DND-41 (cell line): ENCODE data around the gene PAPSS2.

ENCODE experiments used
- ATAC-seq: fragments of 200-7000 bp; cut with Tn5 transposase; 3 replicates; pipeline ENCODE4 v1.9.1; 2021; ENCODE audit warnings: low read depth; ENCODE audit not compliant: insufficient read depth
- DNase-seq: peaks from one replicate; pipeline ENCODE4 v3.0.0-alpha.2; 2020
- H2AFZ ChIP-seq: 2 replicates; pipeline ENCODE4 v1.6.0; 2012; ENCODE audit warnings: low read depth, low read length
- H3K27ac ChIP-seq: 2 replicates; pipeline ENCODE4 v1.5.1; 2012; ENCODE audit warnings: low read length, inconsistent platforms
- H3K27me3 ChIP-seq: fragments of 200-600 bp; sonication (generic); 2 replicates; pipeline ENCODE4 v1.6.0; 2012; ENCODE audit warnings: low read length, mild to moderate bottlenecking, inconsistent platforms; ENCODE audit not compliant: insufficient read depth, poor library complexity
- H3K36me3 ChIP-seq: 2 replicates; pipeline ENCODE4 v1.5.1; 2012; ENCODE audit warnings: low read length, inconsistent platforms; ENCODE audit not compliant: insufficient read depth
- H3K4me1 ChIP-seq: 2 replicates; pipeline ENCODE4 v1.5.1; 2012; ENCODE audit warnings: mild to moderate bottlenecking, low read length; ENCODE audit not compliant: insufficient read depth
- H3K4me2 ChIP-seq: 2 replicates; pipeline ENCODE4 v1.6.0; 2012; ENCODE audit warnings: mild to moderate bottlenecking, moderate library complexity, low read length, inconsistent platforms; ENCODE audit not compliant: insufficient read depth
- H3K4me3 ChIP-seq, 2 experiments: fragments of 200-600 bp in 1 of 2; shearing (Covaris generic) in 1 of 2; 2 replicates each; pipeline ENCODE4 v1.5.1; 2012 to 2016; ENCODE audit warnings: inconsistent platforms in 2 of 2, low read length in 2 of 2, mild to moderate bottlenecking in 2 of 2, low read depth in 1 of 2, moderate library complexity in 1 of 2
- H3K79me2 ChIP-seq: 2 replicates; pipeline ENCODE4 v1.6.0; 2012; ENCODE audit warnings: low read length, inconsistent platforms; ENCODE audit not compliant: insufficient read depth
- H3K9ac ChIP-seq: 2 replicates; pipeline ENCODE4 v1.6.0; 2012; ENCODE audit warnings: low read depth, mild to moderate bottlenecking, inconsistent platforms, low read length, moderate library complexity
- H3K9me3 ChIP-seq: 2 replicates; pipeline ENCODE4 v1.5.1; 2012; ENCODE audit warnings: low read length, moderate library complexity, mild to moderate bottlenecking, inconsistent platforms; ENCODE audit not compliant: insufficient read depth, severe bottlenecking
- H4K20me1 ChIP-seq: 2 replicates; pipeline ENCODE4 v1.6.0; 2012; ENCODE audit warnings: low read length; ENCODE audit not compliant: insufficient read depth
- EZH2 ChIP-seq: IDR thresholded peaks from 3 replicates; pipeline ENCODE4 v1.6.1; 2012; ENCODE audit warnings: borderline replicate concordance, low read depth, mild to moderate bottlenecking, moderate library complexity, low read length, inconsistent platforms; ENCODE audit not compliant: severe bottlenecking
- TF ChIP-seq, protein P1 (sequence below): IDR thresholded peaks from 2 replicates; pipeline ENCODE4 v1.5.1; 2012; ENCODE audit warnings: borderline replicate concordance, low read length, moderate library complexity, mild to moderate bottlenecking; ENCODE audit not compliant: poor library complexity, severe bottlenecking; ENCODE audit errors: extremely low read depth

PAPSS2 gene

DNA sequence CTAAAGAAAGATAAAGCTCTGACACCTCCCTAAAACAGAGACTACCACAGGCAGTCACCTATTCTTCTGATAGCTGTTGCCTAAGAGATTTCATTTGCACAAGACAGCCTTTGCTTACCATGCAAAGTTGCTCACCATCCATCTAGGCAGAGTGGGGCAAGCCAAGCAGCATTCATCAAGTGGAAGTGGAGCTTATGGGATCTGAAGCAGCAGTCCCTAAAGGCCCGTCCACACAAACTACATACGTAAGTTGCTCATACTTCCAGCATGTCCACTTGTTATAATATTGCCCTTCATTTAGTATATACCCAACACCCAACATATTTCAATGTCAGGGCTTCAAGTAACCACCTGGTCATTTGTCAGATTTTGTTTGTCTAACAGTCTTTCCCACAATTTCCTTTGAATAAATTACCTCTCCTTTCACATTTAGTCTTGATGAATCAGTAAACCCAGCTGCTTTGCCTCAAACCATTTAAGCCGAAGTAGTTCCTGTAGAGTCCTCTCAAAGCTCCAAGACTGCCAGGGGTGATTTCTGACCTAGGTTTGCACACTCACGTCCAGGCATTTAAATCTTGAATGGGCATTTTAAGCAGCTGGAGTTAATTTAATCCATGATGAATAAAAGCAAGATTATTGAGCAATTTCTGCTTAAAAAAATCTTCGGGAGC, 90.5 kb downstream of the PAPSS2 start:
- no peaks in the 10 kb centered on the region for H3K27me3 ChIP-seq
- peak; percentile 23; the same call in 1 of the 3 replicates for ATAC-seq
- H3K36me3 ChIP-seq = peaks cover 26% of the 10 kb centered on the region
- no peak overlapping the region for H3K4me3 ChIP-seq
- no peak overlapping the region for H3K4me2 ChIP-seq
- DNase-seq = no peak
- TF ChIP-seq, protein P1, sequence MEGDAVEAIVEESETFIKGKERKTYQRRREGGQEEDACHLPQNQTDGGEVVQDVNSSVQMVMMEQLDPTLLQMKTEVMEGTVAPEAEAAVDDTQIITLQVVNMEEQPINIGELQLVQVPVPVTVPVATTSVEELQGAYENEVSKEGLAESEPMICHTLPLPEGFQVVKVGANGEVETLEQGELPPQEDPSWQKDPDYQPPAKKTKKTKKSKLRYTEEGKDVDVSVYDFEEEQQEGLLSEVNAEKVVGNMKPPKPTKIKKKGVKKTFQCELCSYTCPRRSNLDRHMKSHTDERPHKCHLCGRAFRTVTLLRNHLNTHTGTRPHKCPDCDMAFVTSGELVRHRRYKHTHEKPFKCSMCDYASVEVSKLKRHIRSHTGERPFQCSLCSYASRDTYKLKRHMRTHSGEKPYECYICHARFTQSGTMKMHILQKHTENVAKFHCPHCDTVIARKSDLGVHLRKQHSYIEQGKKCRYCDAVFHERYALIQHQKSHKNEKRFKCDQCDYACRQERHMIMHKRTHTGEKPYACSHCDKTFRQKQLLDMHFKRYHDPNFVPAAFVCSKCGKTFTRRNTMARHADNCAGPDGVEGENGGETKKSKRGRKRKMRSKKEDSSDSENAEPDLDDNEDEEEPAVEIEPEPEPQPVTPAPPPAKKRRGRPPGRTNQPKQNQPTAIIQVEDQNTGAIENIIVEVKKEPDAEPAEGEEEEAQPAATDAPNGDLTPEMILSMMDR = no peak
- no peak for TF ChIP-seq EZH2
- no peak overlapping the region for H3K9ac ChIP-seq
- H2AFZ ChIP-seq = no peak overlapping the region
- H4K20me1 ChIP-seq = no peaks in the 10 kb centered on the region
- H3K27ac ChIP-seq = no peak overlapping the region
- H3K4me1 ChIP-seq = no peaks in the 10 kb centered on the region
- no peaks in the 10 kb centered on the region for H3K79me2 ChIP-seq
- H3K9me3 ChIP-seq = no peaks in the 10 kb centered on the region

DNA sequence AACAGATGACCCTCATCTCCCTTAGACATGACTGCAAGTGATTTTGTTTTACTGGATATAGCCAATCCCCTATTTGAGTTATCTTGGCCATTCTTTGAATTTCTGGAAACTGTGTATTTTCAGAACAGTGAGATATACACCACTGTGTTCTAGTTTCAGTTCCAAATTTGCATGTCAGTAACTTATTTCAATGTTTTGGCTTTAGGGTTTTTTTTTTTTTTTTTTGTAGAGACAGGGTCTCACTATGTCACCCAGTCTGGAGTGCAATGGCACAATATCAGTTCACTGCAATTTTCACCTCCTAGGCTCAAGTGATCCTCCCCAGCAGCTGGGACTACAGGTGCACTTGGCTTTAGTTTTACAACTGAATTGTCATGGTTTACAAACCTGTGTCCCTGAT, 91.1 kb downstream of the PAPSS2 start:
- Histone ChIP-seq H3K4me1 (no peaks in the 10 kb centered on the region), H2AFZ (no peak overlapping the region), H3K27me3 (no peaks in the 10 kb centered on the region), H3K79me2 (no peaks in the 10 kb centered on the region), H3K36me3 (peaks cover 33% of the 10 kb centered on the region), H3K9me3 (no peaks in the 10 kb centered on the region), H4K20me1 (no peaks in the 10 kb centered on the region), H3K4me3 (no peak overlapping the region), H3K27ac (no peak overlapping the region), H3K9ac (no peak overlapping the region), H3K4me2 (no peak overlapping the region)
- TF ChIP-seq, protein P1 = no peak
- TF ChIP-seq EZH2 = no peak
- 0 out of 3 replicates have a peak, but pooled peaks have one; percentile 36 for ATAC-seq
- DNase-seq = no peak

DNA sequence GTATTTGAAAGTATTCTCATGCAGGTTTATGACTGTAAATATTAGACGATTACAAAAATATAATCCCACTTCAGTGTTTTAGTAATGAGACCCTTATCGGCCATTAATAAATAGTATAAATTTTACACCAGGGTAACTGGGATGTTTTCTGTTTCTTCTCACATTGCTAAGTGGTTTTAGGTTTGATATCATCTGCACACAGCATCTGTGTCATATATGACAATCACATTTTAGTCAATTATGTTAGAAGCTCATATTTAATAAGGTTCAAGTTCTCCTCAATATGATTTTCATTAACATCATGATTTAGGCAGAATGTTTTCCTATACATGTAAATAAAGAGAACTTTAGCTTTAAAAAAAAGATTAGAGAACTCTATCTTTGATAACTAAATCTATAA, 91.6 kb downstream of the PAPSS2 start:
- Histone ChIP-seq H3K9me3 (no peaks in the 10 kb centered on the region), H3K4me2 (no peak overlapping the region), H3K79me2 (no peaks in the 10 kb centered on the region), H3K27ac (no peak overlapping the region), H2AFZ (no peak overlapping the region), H3K36me3 (peaks cover 37% of the 10 kb centered on the region), H3K4me3 (no peak overlapping the region), H3K27me3 (no peaks in the 10 kb centered on the region), H4K20me1 (no peaks in the 10 kb centered on the region), H3K9ac (no peak overlapping the region), H3K4me1 (no peaks in the 10 kb centered on the region)
- TF ChIP-seq EZH2 = no peak
- TF ChIP-seq, protein P1 = no peak
- no peak for DNase-seq
- no peak for ATAC-seq

DNA sequence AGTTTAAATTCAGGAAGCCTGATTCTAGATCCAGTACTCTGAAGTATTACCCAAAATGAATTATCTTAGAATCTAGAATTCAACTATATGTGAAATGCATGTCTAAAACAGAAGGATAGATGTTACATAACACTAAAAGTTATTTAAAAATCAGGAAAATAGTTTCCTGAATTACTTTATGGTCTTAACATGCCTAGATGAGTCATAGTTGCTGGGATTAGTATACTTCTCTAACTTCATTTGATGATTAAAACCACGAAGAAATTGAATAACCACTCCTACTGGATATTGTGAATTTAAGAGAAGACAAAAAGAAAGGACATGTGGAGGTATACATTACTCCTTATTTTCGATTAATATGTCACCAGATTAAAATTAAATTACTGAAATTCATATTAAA, 92.9 kb downstream of the PAPSS2 start:
- H3K4me2 ChIP-seq = no peak overlapping the region
- H3K27ac ChIP-seq = no peak overlapping the region
- H3K9me3 ChIP-seq = no peaks in the 10 kb centered on the region
- no peaks in the 10 kb centered on the region for H3K4me1 ChIP-seq
- peaks cover 50% of the 10 kb centered on the region for H3K36me3 ChIP-seq
- no peaks in the 10 kb centered on the region for H3K27me3 ChIP-seq
- no peak overlapping the region for H3K9ac ChIP-seq
- no peak for DNase-seq
- no peak overlapping the region for H2AFZ ChIP-seq
- ATAC-seq = no peak
- no peak for TF ChIP-seq EZH2
- TF ChIP-seq, protein P1 = no peak
- no peak overlapping the region for H3K4me3 ChIP-seq
- no peaks in the 10 kb centered on the region for H3K79me2 ChIP-seq
- no peaks in the 10 kb centered on the region for H4K20me1 ChIP-seq
